HEK293T (cell line): ENCODE results near the gene CCDC167.

Source experiments
- CTCF ChIA-PET: fragments of 350-600 bp; formaldehyde crosslinking; extraction: SDS; loops from one replicate; lab custom pipeline; 2021; ENCODE audit warnings: antibody characterized with exemption, inconsistent platforms; lab: Yijun Ruan, JAX
- POLR2A ChIA-PET: fragments of 350-600 bp; formaldehyde crosslinking; extraction: SDS; loops from one replicate; lab custom pipeline; 2020; ENCODE audit warnings: antibody characterized with exemption, inconsistent platforms; lab: Yijun Ruan, JAX
- DNase-seq: peaks from one replicate; pipeline ENCODE4 v3.0.0; 2012; ENCODE audit warnings: mixed read lengths; ENCODE audit errors: extremely low spot score
- ARNT ChIP-seq: fragments of 450-650 bp; IDR thresholded peaks from 2 replicates; pipeline ENCODE4 v1.6.1; 2017; ENCODE audit warnings: mild to moderate bottlenecking
- BHLHE40 ChIP-seq: fragments of 450-650 bp; IDR thresholded peaks from 2 replicates; pipeline ENCODE4 v1.6.1; 2016; ENCODE audit warnings: mild to moderate bottlenecking, moderate library complexity, borderline replicate concordance
- CTBP1 ChIP-seq: fragments of 450-650 bp; IDR thresholded peaks from 2 replicates; pipeline ENCODE4 v1.6.1; 2016; ENCODE audit warnings: borderline replicate concordance
- ELF4 ChIP-seq: fragments of 450-650 bp; IDR thresholded peaks from 2 replicates; pipeline ENCODE4 v1.6.1; 2017; ENCODE audit warnings: antibody characterized with exemption
- FOXA1 ChIP-seq: fragments of 450-650 bp; IDR thresholded peaks from 2 replicates; pipeline ENCODE4 v1.6.1; 2016; ENCODE audit warnings: mild to moderate bottlenecking
- FOXK2 ChIP-seq: fragments of 450-650 bp; IDR thresholded peaks from 2 replicates; pipeline ENCODE4 v1.6.1; 2016; ENCODE audit warnings: mild to moderate bottlenecking
- FOXM1 ChIP-seq: fragments of 450-650 bp; IDR thresholded peaks from 2 replicates; pipeline ENCODE4 v1.6.1; 2017; ENCODE audit warnings: mild to moderate bottlenecking, borderline replicate concordance
- HDGF ChIP-seq: fragments of 450-650 bp; IDR thresholded peaks from 2 replicates; pipeline ENCODE4 v1.6.1; 2017; ENCODE audit warnings: antibody characterized with exemption, borderline replicate concordance
- L3MBTL2 ChIP-seq: fragments of 450-650 bp; conservative IDR thresholded peaks from 2 replicates; pipeline ENCODE4 v1.6.1; 2016; ENCODE audit warnings: mild to moderate bottlenecking
- LEF1 ChIP-seq: fragments of 450-650 bp; IDR thresholded peaks from 2 replicates; pipeline ENCODE4 v1.6.1; 2017; ENCODE audit warnings: mild to moderate bottlenecking, borderline replicate concordance
- NFRKB ChIP-seq: fragments of 450-650 bp; IDR thresholded peaks from 2 replicates; pipeline ENCODE4 v1.6.1; 2016; ENCODE audit warnings: mild to moderate bottlenecking, moderate library complexity
- SP1 ChIP-seq: fragments of 450-650 bp; IDR thresholded peaks from 2 replicates; pipeline ENCODE4 v1.6.1; 2017
- SUZ12 ChIP-seq: fragments of 450-650 bp; IDR thresholded peaks from 2 replicates; pipeline ENCODE4 v1.6.1; 2016; ENCODE audit warnings: mild to moderate bottlenecking
- TARDBP ChIP-seq: fragments of 450-650 bp; IDR thresholded peaks from 2 replicates; pipeline ENCODE4 v1.6.1; 2016
- ZNF384 ChIP-seq: fragments of 450-650 bp; IDR thresholded peaks from 2 replicates; pipeline ENCODE4 v1.6.1; 2016
- TF ChIP-seq, protein P1 (sequence below): fragments of 450-650 bp; IDR thresholded peaks from 2 replicates; pipeline ENCODE4 v1.6.1; 2016

The CCDC167 gene

DNA sequence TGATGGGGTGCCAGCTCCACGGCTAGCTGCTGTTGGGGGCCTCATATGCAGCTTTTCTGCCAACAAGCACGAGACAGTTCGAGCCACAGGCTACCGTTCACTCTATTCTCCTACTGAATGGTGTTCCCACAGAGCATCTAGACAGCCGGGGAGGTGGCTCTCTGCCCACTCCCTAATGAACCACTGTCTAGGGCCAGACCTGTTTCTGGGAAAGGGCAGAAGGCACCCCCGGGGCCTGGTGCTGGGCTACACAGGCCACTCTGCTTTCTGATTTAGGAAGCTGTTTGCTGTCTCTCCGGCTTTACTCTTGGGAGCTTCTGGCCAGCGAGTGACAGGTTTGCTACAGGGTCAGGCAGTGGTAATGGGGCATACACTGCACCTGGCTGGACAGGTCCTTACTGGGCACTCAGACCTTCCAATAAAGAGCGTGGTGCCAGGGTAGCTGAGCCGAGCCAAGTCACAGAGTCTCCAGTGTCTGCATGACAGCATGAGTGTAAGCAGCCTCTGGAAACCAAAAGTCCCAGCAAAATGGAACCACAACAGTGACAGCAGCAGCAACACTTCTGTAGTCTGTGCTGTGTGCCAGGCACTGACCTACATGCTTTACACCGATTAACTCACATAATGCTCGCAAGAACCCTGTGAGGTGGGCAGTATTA lies 8.4 kb downstream of the CCDC167 start:
- no peak for DNase-seq
- TF ChIP-seq CTBP1 (no peak), L3MBTL2 (no peak), HDGF (no peak), ARNT (no peak), FOXK2 (no peak), ELF4 (no peak), ZNF384 (no peak), SUZ12 (no peak), FOXA1 (no peak), BHLHE40 (no peak), SP1 (no peak), TARDBP (no peak), LEF1 (no peak), NFRKB (no peak), FOXM1 (no peak)
- TF ChIP-seq, protein P1, sequence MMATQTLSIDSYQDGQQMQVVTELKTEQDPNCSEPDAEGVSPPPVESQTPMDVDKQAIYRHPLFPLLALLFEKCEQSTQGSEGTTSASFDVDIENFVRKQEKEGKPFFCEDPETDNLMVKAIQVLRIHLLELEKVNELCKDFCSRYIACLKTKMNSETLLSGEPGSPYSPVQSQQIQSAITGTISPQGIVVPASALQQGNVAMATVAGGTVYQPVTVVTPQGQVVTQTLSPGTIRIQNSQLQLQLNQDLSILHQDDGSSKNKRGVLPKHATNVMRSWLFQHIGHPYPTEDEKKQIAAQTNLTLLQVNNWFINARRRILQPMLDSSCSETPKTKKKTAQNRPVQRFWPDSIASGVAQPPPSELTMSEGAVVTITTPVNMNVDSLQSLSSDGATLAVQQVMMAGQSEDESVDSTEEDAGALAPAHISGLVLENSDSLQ = no peak
- POLR2A ChIA-PET = interaction anchor here (1.1 kb wide), 1 partner anchor 9 kb away, joined by 3 read pairs; the partner anchor contains the start of gene CCDC167
- CTCF ChIA-PET = interaction anchor here (1.4 kb wide), 1 partner anchor 75 kb away, joined by 3 read pairs; no protein-coding TSS in a partner anchor

DNA sequence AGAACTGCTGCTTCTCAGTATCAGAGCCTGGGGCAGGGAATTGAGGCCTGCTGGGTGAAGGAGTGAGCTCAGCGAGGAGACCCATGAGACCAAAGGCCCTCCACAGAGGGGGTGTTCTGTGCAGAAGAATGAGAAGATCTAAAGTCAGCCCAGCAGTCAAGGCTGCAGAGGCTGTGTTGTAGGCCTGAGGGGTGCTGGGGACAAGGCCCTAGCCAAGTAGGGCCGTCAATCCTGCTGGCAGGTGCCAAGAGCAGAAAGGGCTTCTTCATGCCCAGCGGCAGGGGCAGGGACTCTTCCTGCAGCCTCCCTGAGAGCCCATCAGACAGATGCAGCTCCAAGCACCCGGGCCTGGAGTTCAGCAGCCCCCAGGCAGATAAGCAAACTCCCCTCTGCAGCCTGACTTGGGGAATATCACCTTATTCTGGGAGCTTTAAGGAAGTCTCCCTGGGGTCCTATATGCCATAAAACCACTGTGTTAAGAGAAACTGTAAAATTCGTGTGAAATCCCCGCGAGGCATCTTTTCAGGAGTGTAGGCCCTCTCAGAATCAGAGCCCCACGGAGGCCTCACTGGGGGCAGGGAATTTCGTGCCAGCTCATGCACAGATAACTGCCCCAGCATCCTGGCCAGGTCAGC lies 9.0 kb downstream of the CCDC167 start:
- CTCF ChIA-PET = interaction anchor here (1.4 kb wide), 1 partner anchor 75 kb away, joined by 3 read pairs; no protein-coding TSS in a partner anchor
- TF ChIP-seq HDGF = no peak
- no peak for TF ChIP-seq FOXM1
- no peak for TF ChIP-seq LEF1
- TF ChIP-seq SP1 = no peak
- TF ChIP-seq, protein P1 = no peak
- no peak for TF ChIP-seq BHLHE40
- TF ChIP-seq TARDBP = no peak
- TF ChIP-seq ARNT = no peak
- TF ChIP-seq ELF4 = no peak
- TF ChIP-seq SUZ12 = no peak
- TF ChIP-seq ZNF384 = no peak
- TF ChIP-seq CTBP1 = no peak
- TF ChIP-seq FOXK2 = no peak
- no peak for TF ChIP-seq L3MBTL2
- POLR2A ChIA-PET = no interaction called here
- no peak for DNase-seq

DNA sequence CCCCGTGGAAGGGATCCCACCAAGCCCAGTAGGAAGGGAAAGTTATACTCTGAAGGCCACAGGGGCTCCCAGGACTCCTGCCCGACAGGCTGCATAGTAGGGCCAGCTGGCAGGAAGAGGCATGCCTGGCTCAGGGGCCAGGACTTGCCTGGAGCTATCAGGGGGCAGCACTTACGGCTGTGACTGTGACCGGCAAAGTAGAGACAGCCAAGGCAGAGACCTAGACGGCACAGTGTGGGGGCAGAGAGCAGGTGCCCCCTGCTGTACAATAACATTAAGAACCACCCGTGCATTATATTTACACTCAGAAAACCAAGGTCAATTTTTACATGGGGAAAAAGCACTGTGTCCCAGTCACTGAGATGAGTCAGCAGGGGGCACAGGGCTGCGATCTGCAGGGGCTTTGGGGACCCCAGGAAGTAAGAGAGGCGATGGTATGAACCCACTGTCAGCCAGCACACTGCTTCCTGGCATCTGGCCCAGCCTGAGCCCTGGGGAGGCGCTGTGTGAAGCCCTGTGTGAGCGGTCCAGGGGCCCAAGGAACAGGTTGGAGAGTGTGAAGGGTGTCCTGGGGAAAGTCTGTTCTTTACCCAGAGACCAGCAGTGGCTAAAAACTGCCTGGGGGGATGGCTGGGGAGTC lies 9.9 kb downstream of the CCDC167 start:
- TF ChIP-seq ELF4 = no peak
- TF ChIP-seq HDGF = no peak
- no peak for TF ChIP-seq BHLHE40
- no peak for TF ChIP-seq CTBP1
- TF ChIP-seq FOXM1 = no peak
- no peak for TF ChIP-seq L3MBTL2
- no peak for TF ChIP-seq SP1
- ChIA-PET POLR2A (no interaction called here), CTCF (interaction anchor here (1.4 kb wide), 1 partner anchor 76 kb away, joined by 3 read pairs; no protein-coding TSS in a partner anchor)
- DNase-seq = no peak

DNA sequence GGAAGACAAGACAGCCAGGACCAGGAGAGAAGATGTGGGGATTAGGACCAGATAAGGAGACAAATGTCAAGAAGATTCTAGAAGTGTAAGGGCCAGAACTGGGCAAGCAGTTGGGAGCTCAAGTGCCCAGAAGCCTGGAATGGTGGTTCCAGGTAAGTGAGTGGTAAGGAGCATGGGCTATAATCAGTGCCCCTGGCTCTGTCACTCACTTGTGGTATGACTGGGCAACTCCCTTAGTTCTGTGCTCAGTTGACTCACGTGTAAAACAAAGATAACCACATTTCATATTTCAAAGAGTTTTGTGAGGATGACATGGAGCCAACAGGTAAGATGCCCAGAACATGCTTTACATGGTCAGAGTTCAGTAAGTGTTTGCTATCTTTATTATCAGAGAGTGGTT lies 11.2 kb downstream of the CCDC167 start:
- ChIA-PET POLR2A (no interaction called here), CTCF (no interaction called here)
- DNase-seq = no peak
- TF ChIP-seq, protein P1 = no peak

DNA sequence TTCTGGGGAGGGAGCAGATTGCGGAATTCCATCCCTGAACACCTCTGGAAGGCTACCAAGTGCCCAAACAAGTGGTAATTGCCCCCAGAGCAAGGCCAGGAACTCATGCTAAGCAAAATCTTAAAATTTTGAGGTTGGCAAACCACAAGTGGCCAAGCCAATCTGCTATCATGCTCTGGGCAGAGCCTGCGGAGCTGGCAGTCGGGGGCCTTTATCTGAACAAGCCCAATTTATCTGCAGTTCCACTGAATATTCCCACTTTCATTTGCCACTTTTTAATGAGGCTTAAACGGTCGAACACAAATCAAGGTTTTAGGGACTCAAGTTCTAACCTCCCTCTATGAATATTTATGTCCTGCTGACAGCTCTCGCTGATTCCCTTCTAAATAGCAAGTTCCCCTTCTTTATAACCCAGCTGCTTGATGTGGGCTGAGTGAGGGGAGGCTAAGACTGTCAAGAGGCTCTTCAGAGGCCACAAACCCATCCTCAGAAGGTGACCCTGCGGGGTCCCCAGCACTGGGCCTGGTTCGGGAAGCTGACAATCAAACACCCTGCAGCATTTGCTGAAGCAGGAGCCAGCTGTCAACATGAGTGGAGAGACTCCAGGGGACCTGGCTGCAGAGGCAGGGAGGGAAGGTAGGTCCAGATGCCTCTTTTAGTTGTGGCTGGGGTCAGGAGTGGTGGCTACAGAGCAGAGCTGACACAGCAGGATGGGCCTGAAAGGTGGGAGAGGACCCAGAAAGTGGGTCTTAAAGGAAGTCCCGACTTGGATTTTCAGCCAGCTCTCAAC lies 11.9 kb downstream of the CCDC167 start:
- CTCF ChIA-PET = interaction anchor here (0.6 to 1.0 kb wide), 2 partner anchors 50 to 78 kb away, joined by 3 read pairs; no protein-coding TSS in a partner anchor
- POLR2A ChIA-PET = no interaction called here
- DNase-seq = no peak
- TF ChIP-seq, protein P1 = no peak
- TF ChIP-seq FOXA1 (no peak), LEF1 (no peak), FOXK2 (no peak), TARDBP (no peak), SP1 (no peak), BHLHE40 (no peak), FOXM1 (no peak), ZNF384 (no peak), HDGF (no peak), ARNT (no peak), CTBP1 (no peak)
